Activated T-helper 17 cell treated with anti-CD3 and anti-CD28 coated beads, Interleukin-2, amount 50 U/mL, for 72 hours (primary cell): Measurements from ENCODE around the gene HIC1. TPM values are rescaled to one million over a fixed set of nuclear protein-coding genes. Genes with fewer than 3 reads are reported as not detected.

ENCODE experiments used
- ATAC-seq: fragments of 150-1000 bp; cut with Tn5 transposase; replicated peaks from 2 replicates; pipeline ENCODE4 v1.10.0; 2021; ENCODE audit warnings: mild to moderate bottlenecking, moderate library complexity
- H3K27ac Mint-ChIP-seq: one replicate; pipeline ENCODE4 v1.8.0; 2022; ENCODE audit warnings: mixed read lengths
- H3K27me3 Mint-ChIP-seq: one replicate; pipeline ENCODE4 v1.8.0; 2022; ENCODE audit warnings: mixed read lengths
- H3K36me3 Mint-ChIP-seq: one replicate; pipeline ENCODE4 v1.8.0; 2022; ENCODE audit warnings: low read depth, mild to moderate bottlenecking, mixed read lengths
- H3K4me1 Mint-ChIP-seq: one replicate; pipeline ENCODE4 v1.8.0; 2022; ENCODE audit warnings: mixed read lengths
- H3K4me3 Mint-ChIP-seq: one replicate; pipeline ENCODE4 v1.8.0; 2022; ENCODE audit warnings: mild to moderate bottlenecking, mixed read lengths
- H3K9me3 Mint-ChIP-seq: one replicate; pipeline ENCODE4 v1.8.0; 2022; ENCODE audit warnings: mixed read lengths
- total RNA-seq, 2 donors: library from RNA; stranded (reverse); gene quantifications; one replicate each; pipeline ENCODE4 v1.2.3, GENCODE V29; 2022

HIC1 gene
- total RNA-seq, 2 donors from 2014 or later, result 22.8 to 24.4 TPM

- Mint-ChIP-seq H3K4me1 (peaks cover 4% of the 10 kb centered on the region), H3K27ac (no peak overlapping the region), H3K36me3 (no peaks in the 10 kb centered on the region), H3K27me3 (peaks cover under 1% of the 10 kb centered on the region), H3K4me3 (no peak overlapping the region), H3K9me3 (no peaks in the 10 kb centered on the region)
- ATAC-seq, result no peak
Observed at GRCh38 chr17:2020721-2021120, 34.2 kb upstream of the HIC1 start.

GRCh38 chr17:2022647-2023240 lies 32.2 kb upstream of the HIC1 start:
- no peak for ATAC-seq
- H3K36me3 Mint-ChIP-seq, result no peaks in the 10 kb centered on the region
- no peak overlapping the region for H3K27ac Mint-ChIP-seq
- no peaks in the 10 kb centered on the region for H3K9me3 Mint-ChIP-seq
- H3K4me1 Mint-ChIP-seq, result peaks cover 9% of the 10 kb centered on the region
- H3K4me3 Mint-ChIP-seq, result no peak overlapping the region
- peaks cover 8% of the 10 kb centered on the region for H3K27me3 Mint-ChIP-seq

GRCh38 chr17:2023256-2023655 lies 31.6 kb upstream of the HIC1 start:
- peaks cover 7% of the 10 kb centered on the region for H3K4me1 Mint-ChIP-seq
- no peaks in the 10 kb centered on the region for H3K9me3 Mint-ChIP-seq
- H3K4me3 Mint-ChIP-seq, result no peak overlapping the region
- H3K27ac Mint-ChIP-seq, result no peak overlapping the region
- ATAC-seq, result no peak
- H3K27me3 Mint-ChIP-seq, result peaks cover 8% of the 10 kb centered on the region
- H3K36me3 Mint-ChIP-seq, result no peaks in the 10 kb centered on the region

- Mint-ChIP-seq H3K4me3 (peak overlapping the region; percentile 55), H3K4me1 (peaks cover 5% of the 10 kb centered on the region), H3K27ac (no peak overlapping the region), H3K36me3 (no peaks in the 10 kb centered on the region), H3K9me3 (no peaks in the 10 kb centered on the region), H3K27me3 (peaks cover 8% of the 10 kb centered on the region)
- ATAC-seq, result no peak
Observed at GRCh38 chr17:2023692-2024571, 31.0 kb upstream of the HIC1 start.

- Mint-ChIP-seq H3K9me3 (no peaks in the 10 kb centered on the region), H3K4me1 (peaks cover 5% of the 10 kb centered on the region), H3K4me3 (peak overlapping the region; percentile 55), H3K27me3 (peaks cover 8% of the 10 kb centered on the region), H3K27ac (no peak overlapping the region), H3K36me3 (no peaks in the 10 kb centered on the region)
- peak; percentile 10 for ATAC-seq
Observed at GRCh38 chr17:2024572-2025219, 30.2 kb upstream of the HIC1 start.

- Mint-ChIP-seq H3K9me3 (no peaks in the 10 kb centered on the region), H3K27me3 (peaks cover 8% of the 10 kb centered on the region), H3K36me3 (no peaks in the 10 kb centered on the region), H3K4me3 (peak within 1 kb of the TSS; percentile 55), H3K27ac (no peak within 1 kb of the TSS), H3K4me1 (peaks cover 5% of the 10 kb centered on the region)
- peak; percentile 30 for ATAC-seq
Observed at GRCh38 chr17:2025220-2025621, 29.7 kb upstream of the HIC1 start, which contains the start of gene RTN4RL1. Gene RTN4RL1, minus strand, starts transcription at chr17:2025334. Its CDS starts 469 bp downstream, at chr17:2024865.

GRCh38 chr17:2025622-2026309 lies 29.1 kb upstream of the HIC1 start:
- Mint-ChIP-seq H3K4me1 (peaks cover 5% of the 10 kb centered on the region), H3K27me3 (peaks cover 8% of the 10 kb centered on the region), H3K36me3 (no peaks in the 10 kb centered on the region), H3K4me3 (peak overlapping the region; percentile 54), H3K27ac (no peak overlapping the region), H3K9me3 (no peaks in the 10 kb centered on the region)
- no peak for ATAC-seq

GRCh38 chr17:2027528-2028233 lies 27.2 kb upstream of the HIC1 start:
- ATAC-seq, result no peak
- no peak overlapping the region for H3K4me3 Mint-ChIP-seq
- peaks cover under 1% of the 10 kb centered on the region for H3K36me3 Mint-ChIP-seq

GRCh38 chr17:2028234-2028614 lies 26.7 kb upstream of the HIC1 start:
- ATAC-seq, result no peak
- H3K4me3 Mint-ChIP-seq, result peak overlapping the region; percentile 11
- H3K4me1 Mint-ChIP-seq, result peaks cover 5% of the 10 kb centered on the region
- H3K36me3 Mint-ChIP-seq, result peaks cover 6% of the 10 kb centered on the region
- no peak overlapping the region for H3K27ac Mint-ChIP-seq
- H3K27me3 Mint-ChIP-seq, result peaks cover 8% of the 10 kb centered on the region
- H3K9me3 Mint-ChIP-seq, result no peaks in the 10 kb centered on the region

More at GRCh38 chr17:2027528-2028233, 27.2 kb upstream of the HIC1 start:
- Mint-ChIP-seq H3K9me3 (no peaks in the 10 kb centered on the region), H3K27ac (no peak overlapping the region), H3K27me3 (peaks cover 8% of the 10 kb centered on the region), H3K4me1 (peaks cover 5% of the 10 kb centered on the region)

GRCh38 chr17:2028737-2029136 lies 26.2 kb upstream of the HIC1 start:
- H3K4me3 Mint-ChIP-seq, result peak overlapping the region; percentile 11
- H3K9me3 Mint-ChIP-seq, result no peaks in the 10 kb centered on the region
- peaks cover 8% of the 10 kb centered on the region for H3K27me3 Mint-ChIP-seq
- no peak for ATAC-seq
- H3K36me3 Mint-ChIP-seq, result peaks cover 8% of the 10 kb centered on the region
- peaks cover 5% of the 10 kb centered on the region for H3K4me1 Mint-ChIP-seq
- H3K27ac Mint-ChIP-seq, result no peak overlapping the region

GRCh38 chr17:2029911-2030778 lies 24.8 kb upstream of the HIC1 start, which contains the start of gene DPH1:
Gene DPH1, plus strand, starts transcription at chr17:2030153. Its CDS starts 17 bp downstream, at chr17:2030170.
- H3K4me1 Mint-ChIP-seq, result peaks cover 5% of the 10 kb centered on the region
- peaks cover 8% of the 10 kb centered on the region for H3K36me3 Mint-ChIP-seq
- peak; percentile 87 for ATAC-seq
- H3K4me3 Mint-ChIP-seq, result peak within 1 kb of the TSS; percentile 96
- H3K27ac Mint-ChIP-seq, result peak within 1 kb of the TSS; percentile 87
- H3K27me3 Mint-ChIP-seq, result peaks cover 8% of the 10 kb centered on the region
- H3K9me3 Mint-ChIP-seq, result no peaks in the 10 kb centered on the region

GRCh38 chr17:2030779-2031163 lies 24.1 kb upstream of the HIC1 start:
- Mint-ChIP-seq H3K36me3 (peaks cover 8% of the 10 kb centered on the region), H3K4me1 (peaks cover 5% of the 10 kb centered on the region), H3K27ac (peak overlapping the region; percentile 87), H3K27me3 (peaks cover 6% of the 10 kb centered on the region), H3K4me3 (peak overlapping the region; percentile 96), H3K9me3 (no peaks in the 10 kb centered on the region)
- ATAC-seq, result no peak

- Mint-ChIP-seq H3K36me3 (peaks cover 24% of the 10 kb centered on the region), H3K9me3 (no peaks in the 10 kb centered on the region), H3K27ac (no peak overlapping the region), H3K4me1 (no peaks in the 10 kb centered on the region), H3K4me3 (no peak overlapping the region), H3K27me3 (no peaks in the 10 kb centered on the region)
- no peak for ATAC-seq
Observed at GRCh38 chr17:2033153-2033552, 21.8 kb upstream of the HIC1 start.
